ENCODE data around the gene PCCA. TPM values are rescaled to one million over a fixed set of nuclear protein-coding genes. Genes with fewer than 3 reads are reported as not detected.
"Not testable (repeated sequence)": the region's sequence is repeated elsewhere in the genome, so short reads cannot be mapped to it uniquely, and the experiment has no call there.

PCCA gene
- total RNA-seq, 1 experiment from 2014 or later, result 39.9 TPM

- intact Hi-C loops (cut with micrococcal nuclease; ENCODE audit: unreplicated experiment), result no loop called here
- Histone ChIP-seq H3K9me3 (no peaks in the 10 kb centered on the region), H3K4me3 (ENCODE audit: low read depth, low read length) (no peak overlapping the region), H3K36me3 (ENCODE audit: control insufficient read depth, insufficient read depth, low read length) (no peaks in the 10 kb centered on the region), H3K27me3 (replicated peaks; ENCODE audit: control insufficient read depth, insufficient read depth, low read length) (no peaks in the 10 kb centered on the region), H3K4me1 (peaks cover 5% of the 10 kb centered on the region; the same call in 1 of the 2 replicates)
- Mint-ChIP-seq H3K9me3 (ENCODE audit: unreplicated experiment) (peaks cover 9% of the 10 kb centered on the region), H3K27me3 (ENCODE audit: insufficient read depth, unreplicated experiment) (no peaks in the 10 kb centered on the region), H3K36me3 (ENCODE audit: insufficient read depth, unreplicated experiment) (no peaks in the 10 kb centered on the region), H3K27ac (ENCODE audit: unreplicated experiment) (no peak overlapping the region), H3K4me1 (ENCODE audit: low read depth, unreplicated experiment) (peaks cover 7% of the 10 kb centered on the region), H3K4me3 (ENCODE audit: unreplicated experiment) (no peak overlapping the region)
- ChIA-PET CTCF (no interaction called here), POLR2A (no interaction called here)
- no peak for DNase-seq
- no peak for TF ChIP-seq CTCF (IDR thresholded peaks at IDR 0.05; ENCODE audit: insufficient read depth in 1 of 2, low read depth in 1 of 2, low read length in 1 of 2, severe bottlenecking in 1 of 2, unreplicated experiment in 1 of 2)
- no TSS peak for BruUV-seq (replicated peaks)
Measured at GRCh38 chr13:100214886-100215285, 126.0 kb downstream of the PCCA start.

DNA sequence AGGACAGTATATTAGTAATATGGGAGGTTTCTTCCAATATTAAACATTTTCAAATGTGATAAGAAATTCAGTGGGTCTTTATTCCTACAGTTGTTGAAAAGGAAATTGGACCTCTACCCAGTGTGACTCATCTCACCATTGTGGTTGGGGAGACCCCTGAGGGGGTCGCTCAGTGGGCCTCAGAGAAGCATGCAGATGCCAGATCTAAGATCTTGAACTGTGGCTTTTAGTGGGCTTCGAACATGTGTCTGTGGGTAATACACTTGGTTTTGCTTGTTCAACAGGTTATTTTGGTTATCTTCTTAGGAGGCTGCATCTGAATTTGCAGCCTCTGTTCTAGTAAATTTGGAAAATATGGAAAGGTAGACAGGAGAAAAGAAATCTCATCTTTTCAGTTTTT lies 132.3 kb downstream of the PCCA start:
- ChIA-PET CTCF (no interaction called here), POLR2A (no interaction called here)
- intact Hi-C loops (cut with micrococcal nuclease; ENCODE audit: unreplicated experiment), result no loop called here
- no peak overlapping the region for H3K4me3 ChIP-seq (ENCODE audit: low read depth, low read length)
- no peak overlapping the region for H3K4me3 Mint-ChIP-seq (ENCODE audit: unreplicated experiment)
- no peaks in the 10 kb centered on the region for H3K9me3 Mint-ChIP-seq (ENCODE audit: unreplicated experiment)
- no TSS peak for BruUV-seq (replicated peaks)
- no peaks in the 10 kb centered on the region for H3K27me3 ChIP-seq (replicated peaks; ENCODE audit: control insufficient read depth, insufficient read depth, low read length)
- no peak for TF ChIP-seq CTCF (IDR thresholded peaks at IDR 0.05; ENCODE audit: insufficient read depth in 1 of 2, low read depth in 1 of 2, low read length in 1 of 2, severe bottlenecking in 1 of 2, unreplicated experiment in 1 of 2)
- H3K4me1 ChIP-seq, result no peaks in the 10 kb centered on the region
- no peaks in the 10 kb centered on the region for H3K27me3 Mint-ChIP-seq (ENCODE audit: insufficient read depth, unreplicated experiment)
- no peak for DNase-seq
- no peaks in the 10 kb centered on the region for H3K36me3 ChIP-seq (ENCODE audit: control insufficient read depth, insufficient read depth, low read length)
- no peaks in the 10 kb centered on the region for H3K4me1 Mint-ChIP-seq (ENCODE audit: low read depth, unreplicated experiment)
- peaks cover 6% of the 10 kb centered on the region for H3K36me3 Mint-ChIP-seq (ENCODE audit: insufficient read depth, unreplicated experiment)
- H3K27ac Mint-ChIP-seq (ENCODE audit: unreplicated experiment), result no peak overlapping the region
- no peaks in the 10 kb centered on the region for H3K9me3 ChIP-seq

DNA sequence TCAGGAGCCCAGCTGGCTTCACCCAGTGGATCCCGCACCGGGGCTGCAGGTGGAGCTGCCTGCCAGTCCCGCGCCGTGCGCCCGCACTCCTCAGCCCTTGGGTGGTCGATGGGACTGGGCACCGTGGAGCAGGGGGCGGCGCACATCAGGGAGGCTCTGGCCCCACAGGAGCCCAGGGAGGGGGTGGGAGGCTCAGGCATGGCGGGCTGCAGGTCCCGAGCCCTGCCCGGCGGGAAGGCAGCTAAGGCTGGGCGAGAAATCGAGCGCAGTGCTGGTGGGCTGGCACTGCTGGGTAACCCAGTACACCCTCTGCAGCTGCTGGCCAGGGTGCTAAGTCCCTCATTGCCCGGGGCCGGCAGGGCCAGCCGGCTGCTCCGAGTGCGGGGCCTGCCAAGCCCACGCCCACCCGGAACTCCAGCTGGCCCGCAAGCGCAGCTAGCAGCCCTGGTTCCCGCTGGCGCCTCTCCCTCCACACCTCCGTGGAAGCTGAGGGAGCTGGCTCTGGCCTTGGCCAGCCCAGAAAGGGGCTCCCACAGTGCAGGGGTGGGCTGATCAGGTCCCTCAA lies 135.2 kb downstream of the PCCA start:
- H3K4me3 ChIP-seq (ENCODE audit: low read depth, low read length); DNase-seq; POLR2A ChIA-PET; CTCF ChIA-PET; BruUV-seq (replicated peaks); H3K9me3 Mint-ChIP-seq (ENCODE audit: unreplicated experiment); H3K4me1 ChIP-seq; H3K4me1 Mint-ChIP-seq (ENCODE audit: low read depth, unreplicated experiment); H3K27me3 ChIP-seq (replicated peaks; ENCODE audit: control insufficient read depth, insufficient read depth, low read length); intact Hi-C loops (cut with micrococcal nuclease; ENCODE audit: unreplicated experiment); H3K36me3 Mint-ChIP-seq (ENCODE audit: insufficient read depth, unreplicated experiment); H3K36me3 ChIP-seq (ENCODE audit: control insufficient read depth, insufficient read depth, low read length); H3K27ac Mint-ChIP-seq (ENCODE audit: unreplicated experiment); H3K9me3 ChIP-seq; H3K4me3 Mint-ChIP-seq (ENCODE audit: unreplicated experiment); H3K27me3 Mint-ChIP-seq (ENCODE audit: insufficient read depth, unreplicated experiment): not testable (repeated sequence)

DNA sequence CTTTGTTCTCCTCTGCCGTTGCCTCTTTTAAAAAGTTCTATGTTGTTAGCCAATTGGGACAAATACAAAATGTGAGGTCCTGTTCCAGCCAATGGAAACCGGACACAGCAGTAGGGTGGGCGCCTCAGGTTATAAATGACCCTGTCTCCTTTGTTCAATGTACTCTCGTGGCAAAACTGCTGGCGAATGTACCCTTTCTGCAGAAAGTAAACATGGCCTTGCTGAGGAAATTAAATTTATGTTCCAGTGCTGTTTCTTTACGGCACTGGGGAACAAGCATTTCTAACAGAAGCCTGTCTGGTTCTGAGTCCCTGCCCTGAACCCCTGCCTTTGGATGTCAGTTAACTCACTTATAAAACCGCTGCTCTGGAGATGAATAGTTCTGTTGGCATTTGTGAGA lies 140.7 kb downstream of the PCCA start:
- Mint-ChIP-seq H3K27me3 (ENCODE audit: insufficient read depth, unreplicated experiment) (no peaks in the 10 kb centered on the region), H3K27ac (ENCODE audit: unreplicated experiment) (no peak overlapping the region), H3K4me1 (ENCODE audit: low read depth, unreplicated experiment) (no peaks in the 10 kb centered on the region), H3K4me3 (ENCODE audit: unreplicated experiment) (no peak overlapping the region), H3K36me3 (ENCODE audit: insufficient read depth, unreplicated experiment) (no peaks in the 10 kb centered on the region), H3K9me3 (ENCODE audit: unreplicated experiment) (no peaks in the 10 kb centered on the region)
- POLR2A ChIA-PET, result no interaction called here
- Histone ChIP-seq H3K4me1 (peaks cover 8% of the 10 kb centered on the region; the same call in 1 of the 2 replicates), H3K4me3 (ENCODE audit: low read depth, low read length) (no peak overlapping the region), H3K27me3 (replicated peaks; ENCODE audit: control insufficient read depth, insufficient read depth, low read length) (no peaks in the 10 kb centered on the region), H3K36me3 (ENCODE audit: control insufficient read depth, insufficient read depth, low read length) (no peaks in the 10 kb centered on the region), H3K9me3 (no peaks in the 10 kb centered on the region)
- no peak for DNase-seq
- no peak for TF ChIP-seq CTCF (IDR thresholded peaks at IDR 0.05; ENCODE audit: insufficient read depth in 1 of 2, low read depth in 1 of 2, low read length in 1 of 2, severe bottlenecking in 1 of 2, unreplicated experiment in 1 of 2)
- CTCF ChIA-PET, result interaction anchor here (0.7 kb wide), 1 partner anchor 283 kb away, joined by 3 read pairs; no protein-coding TSS in a partner anchor
- intact Hi-C loops (cut with micrococcal nuclease; ENCODE audit: unreplicated experiment), result no loop called here
- no TSS peak for BruUV-seq (replicated peaks)
